Stimulated activated CD8-positive, alpha-beta memory T cell treated with anti-CD3 and anti-CD28 coated beads, Interleukin-4, amount 100 ng/mL, for 48 hours (primary cell): ENCODE data around the gene RPUSD3.

Experiments
- DNase-seq: peaks from one replicate; pipeline ENCODE4 v3.0.0-alpha.2; 2020

The RPUSD3 gene

GRCh38 chr3:9797196-9797945, 46.4 kb downstream of the RPUSD3 start:
- DNase-seq = no peak

- DNase-seq = no peak
These were observed 48.6 kb downstream of the RPUSD3 start for GRCh38 chr3:9795207-9795606.

GRCh38 chr3:9794400-9794799, 49.4 kb downstream of the RPUSD3 start:
- DNase-seq = no peak

GRCh38 chr3:9793161-9793781, 50.5 kb downstream of the RPUSD3 start:
- peak; percentile 59 for DNase-seq

GRCh38 chr3:9792405-9793160, 51.2 kb downstream of the RPUSD3 start, which contains the start of the genes ARPC4 and TADA3:
Gene ARPC4 (plus strand): TSS chr3:9793082. CDS start chr3:9793122, 40 bp downstream.
Gene TADA3 (minus strand): TSS chr3:9792473. CDS start chr3:9791466, 1,007 bp downstream.
- peak; percentile 93 for DNase-seq

- no peak for DNase-seq
These were observed 51.9 kb downstream of the RPUSD3 start for GRCh38 chr3:9791790-9792404.

- no peak for DNase-seq
These were observed 52.7 kb downstream of the RPUSD3 start for GRCh38 chr3:9791127-9791526.
